Activated effector memory CD4-positive, alpha-beta T cell treated with anti-CD3 and anti-CD28 coated beads, Interleukin-2, amount 50 U/mL, for 16 hours (primary cell): ENCODE measurements around the gene MRPS15.
"Not testable (repeated sequence)": the region's sequence is repeated elsewhere in the genome, so short reads cannot be mapped to it uniquely, and the experiment has no call there.

Experiments
- DNase-seq: peaks from one replicate; pipeline ENCODE4 v3.0.0-alpha.2; 2020

Gene MRPS15

GRCh38 chr1:36463803-36464604 is at the start of gene MRPS15:
Gene MRPS15, minus strand, starts transcription at chr1:36464384. Its CDS starts 109 bp downstream, at chr1:36464275.
- peak; percentile 98 for DNase-seq

- no peak for DNase-seq
These were observed 48.7 kb upstream of the MRPS15 start for GRCh38 chr1:36512842-36513241.

- peak; percentile 52 for DNase-seq
These were observed 47.9 kb upstream of the MRPS15 start for GRCh38 chr1:36511804-36512798.

GRCh38 chr1:36511220-36511619 is 47.0 kb upstream of the MRPS15 start:
- DNase-seq = not testable (repeated sequence)

GRCh38 chr1:36510418-36510817 is 46.2 kb upstream of the MRPS15 start:
- DNase-seq = peak; percentile 36

GRCh38 chr1:36508257-36508656 is 44.1 kb upstream of the MRPS15 start:
- DNase-seq = no peak

- DNase-seq = no peak
These were observed 42.2 kb upstream of the MRPS15 start for GRCh38 chr1:36506276-36506920.

- DNase-seq = no peak
These were observed 39.5 kb upstream of the MRPS15 start for GRCh38 chr1:36503733-36504132.

- no peak for DNase-seq
These were observed 39.0 kb upstream of the MRPS15 start for GRCh38 chr1:36503159-36503558.

- DNase-seq = peak; percentile 3
These were observed 38.4 kb upstream of the MRPS15 start for GRCh38 chr1:36502616-36503015.

GRCh38 chr1:36501911-36502310 is 37.7 kb upstream of the MRPS15 start:
- DNase-seq = not testable (repeated sequence)

GRCh38 chr1:36497207-36497606 is 33.0 kb upstream of the MRPS15 start:
- DNase-seq = no peak

GRCh38 chr1:36494971-36495370 is 30.8 kb upstream of the MRPS15 start:
- DNase-seq = peak; percentile 13

- peak; percentile 22 for DNase-seq
These were observed 29.3 kb upstream of the MRPS15 start for GRCh38 chr1:36493524-36493923.

GRCh38 chr1:36492491-36492890 is 28.3 kb upstream of the MRPS15 start:
- DNase-seq = peak; percentile 36

- not testable (repeated sequence) for DNase-seq
These were observed 25.3 kb upstream of the MRPS15 start for GRCh38 chr1:36489258-36490051.

GRCh38 chr1:36487906-36488305 is 23.7 kb upstream of the MRPS15 start:
- peak; percentile 5 for DNase-seq

GRCh38 chr1:36487336-36487725 is 23.1 kb upstream of the MRPS15 start:
- DNase-seq = not testable (repeated sequence)

- no peak for DNase-seq
These were observed 22.5 kb upstream of the MRPS15 start for GRCh38 chr1:36486439-36487335.

GRCh38 chr1:36486093-36486438 is 21.9 kb upstream of the MRPS15 start:
- DNase-seq = no peak

GRCh38 chr1:36484099-36484498 is 19.9 kb upstream of the MRPS15 start:
- DNase-seq = peak; percentile 3
